Gastrocnemius medialis (tissue), 4 donors: ENCODE measurements around the gene KIF26B.

Experiments used
- POLR2A ChIP-seq, 2 donors: fragments of 450-650 bp; IDR thresholded peaks; one replicate each; pipeline ENCODE4 v1.6.1; 2017; ENCODE audit warnings: antibody characterized with exemption in 2 of 2, mild to moderate bottlenecking in 2 of 2, moderate library complexity in 2 of 2
- TF ChIP-seq, protein P1 (sequence below), 5 experiments: fragments of 450-650 bp in 3 of 5; fragments of 200-600 bp in 2 of 5; sonication (generic) in 2 of 5; IDR thresholded peaks in 4 of 5; conservative IDR thresholded peaks in 1 of 5; 1 replicate in 4 of 5; 2 replicates in 1 of 5; pipeline ENCODE4 v1.5.1; 2016 to 2019; ENCODE audit warnings: antibody characterized with exemption in 5 of 5, mild to moderate bottlenecking in 3 of 5, moderate library complexity in 3 of 5

DNA sequence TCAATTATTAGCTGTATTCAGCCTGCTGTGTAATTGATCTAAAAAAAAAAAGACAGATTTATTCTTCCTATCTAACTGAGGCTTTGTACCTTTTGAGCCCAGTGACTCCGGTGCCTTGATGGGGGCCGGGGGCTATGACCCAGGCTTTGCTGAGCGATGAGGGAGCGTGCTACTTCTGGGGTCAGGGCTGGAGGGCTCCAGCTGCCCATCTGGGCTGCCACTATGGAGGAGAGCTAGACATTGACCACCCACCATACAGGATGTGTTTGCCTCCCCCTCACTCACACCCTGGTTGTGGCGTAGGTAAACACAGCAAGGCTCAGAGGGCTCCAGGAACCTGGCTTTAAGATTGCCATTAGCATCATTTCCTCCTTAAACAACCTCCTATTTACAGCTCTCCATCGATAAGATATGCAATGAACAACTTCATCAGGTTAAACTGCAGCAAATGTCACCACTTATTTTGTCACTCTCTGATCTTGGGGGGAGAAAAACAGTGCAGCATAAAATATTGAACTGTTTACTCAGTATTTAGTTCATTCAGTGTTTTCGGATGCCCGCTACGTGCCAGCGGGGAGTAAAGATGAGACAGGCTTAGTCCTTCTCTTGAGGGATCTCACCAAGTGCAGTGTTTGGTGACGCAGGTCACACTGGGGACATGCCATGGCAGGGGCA lies 231.6 kb downstream of the KIF26B start:
- TF ChIP-seq, protein P1, sequence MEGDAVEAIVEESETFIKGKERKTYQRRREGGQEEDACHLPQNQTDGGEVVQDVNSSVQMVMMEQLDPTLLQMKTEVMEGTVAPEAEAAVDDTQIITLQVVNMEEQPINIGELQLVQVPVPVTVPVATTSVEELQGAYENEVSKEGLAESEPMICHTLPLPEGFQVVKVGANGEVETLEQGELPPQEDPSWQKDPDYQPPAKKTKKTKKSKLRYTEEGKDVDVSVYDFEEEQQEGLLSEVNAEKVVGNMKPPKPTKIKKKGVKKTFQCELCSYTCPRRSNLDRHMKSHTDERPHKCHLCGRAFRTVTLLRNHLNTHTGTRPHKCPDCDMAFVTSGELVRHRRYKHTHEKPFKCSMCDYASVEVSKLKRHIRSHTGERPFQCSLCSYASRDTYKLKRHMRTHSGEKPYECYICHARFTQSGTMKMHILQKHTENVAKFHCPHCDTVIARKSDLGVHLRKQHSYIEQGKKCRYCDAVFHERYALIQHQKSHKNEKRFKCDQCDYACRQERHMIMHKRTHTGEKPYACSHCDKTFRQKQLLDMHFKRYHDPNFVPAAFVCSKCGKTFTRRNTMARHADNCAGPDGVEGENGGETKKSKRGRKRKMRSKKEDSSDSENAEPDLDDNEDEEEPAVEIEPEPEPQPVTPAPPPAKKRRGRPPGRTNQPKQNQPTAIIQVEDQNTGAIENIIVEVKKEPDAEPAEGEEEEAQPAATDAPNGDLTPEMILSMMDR (IDR thresholded peaks at IDR 0.05 in 4 of 5, conservative IDR thresholded peaks at IDR 0.05 in 1 of 5): no peak
- TF ChIP-seq POLR2A (IDR thresholded peaks at IDR 0.05): no peak
